ENCODE measurements around the gene RSPH1.

Gene RSPH1

DNA sequence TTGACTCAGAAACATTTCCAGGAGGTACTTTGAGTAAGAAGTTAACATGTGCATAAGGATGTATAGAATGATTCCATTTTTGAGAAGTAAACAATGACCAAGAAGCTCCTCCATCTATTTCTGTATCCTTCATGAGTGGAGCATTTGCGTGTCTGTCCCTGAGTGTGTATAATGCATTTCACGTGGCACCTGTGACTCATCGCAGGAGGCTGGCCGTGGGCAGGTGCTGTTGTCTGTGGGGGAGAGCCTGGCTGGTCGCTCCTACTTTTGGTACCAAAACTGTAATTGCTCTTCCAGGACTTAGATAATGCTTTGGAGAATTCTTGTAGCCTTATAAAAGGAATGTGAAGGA lies 34.1 kb upstream of the RSPH1 start:
- no peak for DNase-seq

DNA sequence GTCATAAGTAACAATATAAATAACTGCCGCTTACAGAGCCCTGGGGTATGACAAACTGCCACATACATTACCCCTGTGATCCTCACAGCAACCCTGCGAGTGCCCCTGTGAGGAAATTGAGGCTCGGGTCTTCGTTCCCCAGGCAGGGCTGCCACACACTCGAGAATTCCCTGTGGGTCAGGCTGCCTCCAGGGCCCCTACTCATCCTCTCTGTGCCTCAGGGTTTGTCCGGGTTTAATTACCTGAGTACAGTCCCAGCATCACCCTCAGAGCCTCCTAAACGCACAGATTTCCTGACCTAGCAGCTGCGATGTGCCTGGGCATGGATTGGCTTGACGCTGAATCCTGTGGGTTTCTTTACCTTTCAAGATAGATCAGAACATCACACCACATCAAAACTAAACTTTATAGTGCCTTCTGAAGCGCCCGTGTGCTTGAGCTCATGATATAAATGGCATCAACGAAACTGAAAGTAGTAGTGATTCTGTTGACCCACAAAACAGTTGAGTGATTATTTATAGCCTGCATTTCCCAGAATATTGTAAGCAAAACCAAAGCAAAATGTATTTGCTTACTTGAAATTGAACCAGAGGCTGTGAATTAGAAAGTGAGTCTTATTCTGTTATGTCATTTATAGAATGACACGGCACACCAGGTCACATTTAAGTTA lies 31.6 kb upstream of the RSPH1 start:
- DNase-seq: peak; percentile 83

DNA sequence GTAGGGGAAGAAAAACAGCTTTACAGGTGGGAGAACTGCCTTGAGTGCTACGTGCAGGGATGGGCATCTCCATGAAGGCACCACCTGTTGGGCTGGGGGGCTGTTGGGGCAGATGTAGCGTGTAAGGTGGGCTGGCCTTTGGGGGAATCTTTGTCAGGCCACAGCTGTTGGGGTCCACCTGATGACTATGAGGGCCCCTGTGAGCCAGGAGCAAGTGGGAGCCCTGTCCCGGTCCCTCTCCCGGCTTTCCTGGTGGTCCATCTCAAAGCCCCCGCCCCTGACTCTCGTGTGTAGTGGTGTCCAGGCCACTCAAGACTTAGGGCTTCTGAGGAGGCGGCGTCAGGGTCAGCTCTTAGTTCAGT lies 31.1 kb upstream of the RSPH1 start:
- no peak for DNase-seq

DNA sequence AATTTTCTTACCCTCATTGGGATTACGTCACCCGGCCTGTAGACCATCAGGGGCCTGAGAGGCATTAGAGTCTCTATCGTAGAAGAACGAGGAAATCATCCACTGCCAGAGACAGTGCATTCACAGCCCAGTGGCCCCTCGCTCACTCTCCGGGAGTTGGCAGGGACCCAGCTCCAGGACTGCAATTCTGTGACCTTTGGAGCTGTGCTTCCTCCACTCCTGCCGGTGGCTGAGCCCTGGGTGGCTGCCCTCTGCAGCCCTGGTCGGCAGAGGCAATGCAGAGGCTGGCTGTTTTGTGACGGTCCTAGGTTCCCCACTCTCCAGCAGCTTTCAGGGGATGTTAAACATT lies 30.3 kb upstream of the RSPH1 start:
- DNase-seq: no peak

DNA sequence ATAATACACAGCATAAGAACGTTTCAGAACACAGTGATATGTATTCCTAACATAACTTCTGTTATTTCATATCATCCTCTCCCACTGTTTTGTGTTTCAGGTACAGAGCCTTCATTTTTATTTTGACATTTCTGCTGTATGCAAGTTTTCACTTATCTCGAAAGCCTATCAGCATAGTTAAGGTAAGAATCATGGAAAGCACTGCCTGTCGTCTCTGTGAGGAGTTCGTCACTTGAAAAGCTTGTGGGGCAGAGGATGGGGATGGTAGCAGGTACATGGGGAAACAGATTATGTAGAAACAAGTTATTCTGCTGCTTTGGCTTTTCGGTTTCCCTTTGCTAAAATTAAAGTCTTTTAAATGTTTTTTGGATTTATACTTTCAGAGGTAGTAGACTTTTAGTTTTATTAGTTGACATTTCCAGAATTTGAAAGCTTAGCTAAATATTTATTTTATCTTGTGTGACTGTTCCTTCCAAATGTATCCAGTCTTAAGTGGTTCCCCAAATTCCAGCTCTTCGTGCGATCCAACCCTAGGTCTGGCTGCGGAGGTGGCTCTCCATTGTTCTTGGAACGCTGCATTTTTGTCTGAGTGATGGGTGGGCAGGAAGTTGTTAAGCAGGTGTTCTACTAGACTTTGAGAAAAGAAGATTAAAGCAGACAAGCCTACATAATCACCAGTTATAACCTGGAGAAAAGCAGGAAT lies 29.8 kb upstream of the RSPH1 start:
- DNase-seq: no peak

DNA sequence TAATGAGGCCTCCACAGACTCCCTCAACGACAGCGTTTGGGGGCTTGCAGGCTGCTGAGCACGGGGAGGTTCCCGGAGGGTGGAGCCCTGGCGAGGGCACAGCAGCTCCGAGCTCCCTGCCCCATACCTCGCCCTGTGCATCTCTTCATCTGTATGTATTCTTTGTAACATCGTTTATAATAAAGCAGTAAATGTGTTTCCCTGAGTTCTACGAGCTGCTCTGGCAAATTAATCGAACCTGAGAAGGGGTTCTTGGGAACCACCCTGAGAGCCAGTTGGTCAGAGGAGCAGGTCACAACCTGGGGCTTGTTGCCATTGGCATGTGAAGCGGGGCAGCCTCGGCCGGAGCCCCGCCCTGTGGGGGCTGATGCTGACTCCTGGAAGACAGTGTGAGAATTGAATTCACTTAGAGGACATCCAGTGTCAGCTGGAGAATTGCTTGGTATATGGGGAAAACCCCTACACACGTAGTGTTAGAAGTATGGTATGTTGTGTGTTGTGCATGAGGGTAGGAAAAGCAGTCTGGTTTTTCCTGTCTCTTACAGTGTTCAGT lies 29.1 kb upstream of the RSPH1 start:
- DNase-seq: no peak

DNA sequence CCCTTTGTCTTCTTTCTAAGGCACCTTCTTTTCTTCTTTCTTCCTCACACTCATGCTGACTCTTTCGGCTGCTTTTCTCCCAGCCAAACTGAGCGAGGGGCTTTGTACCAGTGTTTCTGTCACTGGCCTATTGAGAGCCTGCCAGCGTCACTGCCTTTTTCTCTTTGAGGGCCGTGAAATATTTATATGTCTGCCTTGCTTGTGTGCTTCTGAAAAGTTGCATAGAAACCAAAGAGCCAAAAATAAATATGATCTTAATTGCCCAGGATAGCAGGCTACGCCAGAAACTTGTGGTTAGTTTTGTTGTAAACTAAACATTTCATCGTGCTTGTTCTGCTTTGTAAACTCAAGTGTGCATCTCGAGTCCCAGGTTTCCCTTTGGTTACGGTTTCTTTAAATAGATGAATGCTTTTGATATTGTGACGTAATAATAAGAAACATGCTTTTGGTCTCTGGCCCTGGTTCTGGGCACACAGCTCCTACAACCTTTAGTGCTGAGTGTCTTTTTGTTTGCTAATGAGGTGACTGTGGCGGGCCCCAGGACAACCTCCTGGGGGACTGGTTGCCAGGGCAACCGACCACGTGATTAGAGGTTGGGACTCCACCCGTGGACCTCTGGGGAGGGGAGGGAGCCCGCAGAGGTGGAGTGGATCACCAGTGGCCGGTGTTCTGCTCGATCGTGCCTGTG lies 28.5 kb upstream of the RSPH1 start:
- DNase-seq: peak; percentile 73

DNA sequence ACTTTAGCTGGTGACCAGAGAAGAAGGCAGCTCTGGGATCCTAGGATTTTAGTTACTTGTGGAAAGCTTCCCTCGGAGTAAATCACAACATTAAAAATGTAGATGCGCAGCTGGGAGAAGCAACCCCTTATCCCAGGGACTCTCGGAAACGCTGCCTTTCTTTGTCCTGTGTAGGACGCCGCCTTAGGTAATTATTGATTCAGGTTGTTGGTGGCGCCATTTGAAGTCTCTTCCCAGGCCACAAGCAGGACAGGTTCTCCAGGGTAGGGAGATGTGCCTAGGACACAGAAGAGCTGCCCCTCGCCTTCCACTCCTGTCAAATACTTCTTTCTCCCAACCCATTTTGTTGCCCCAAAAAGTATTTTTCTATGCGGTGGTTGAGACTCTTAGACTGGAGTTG lies 27.9 kb upstream of the RSPH1 start:
- no peak for DNase-seq

DNA sequence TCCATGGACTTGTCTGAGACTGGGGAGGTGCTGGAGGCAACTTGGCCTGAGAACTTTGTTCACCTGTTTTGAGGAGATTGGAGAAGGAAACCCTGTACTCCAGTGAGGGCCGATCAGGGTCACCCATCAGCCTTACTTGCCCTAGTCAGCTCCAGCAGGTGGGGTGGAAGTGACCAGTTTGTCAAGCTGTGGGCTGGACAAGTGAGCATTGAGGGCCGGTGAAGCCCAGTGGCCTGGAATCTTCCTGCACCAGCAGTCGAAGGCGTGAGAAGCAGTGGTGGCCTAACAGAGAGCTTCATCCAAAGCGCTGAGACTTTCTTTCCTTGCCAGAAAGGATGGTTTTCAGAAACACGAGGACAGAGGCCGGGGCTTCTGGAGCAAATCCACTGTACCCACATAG lies 27.2 kb upstream of the RSPH1 start:
- DNase-seq: no peak

DNA sequence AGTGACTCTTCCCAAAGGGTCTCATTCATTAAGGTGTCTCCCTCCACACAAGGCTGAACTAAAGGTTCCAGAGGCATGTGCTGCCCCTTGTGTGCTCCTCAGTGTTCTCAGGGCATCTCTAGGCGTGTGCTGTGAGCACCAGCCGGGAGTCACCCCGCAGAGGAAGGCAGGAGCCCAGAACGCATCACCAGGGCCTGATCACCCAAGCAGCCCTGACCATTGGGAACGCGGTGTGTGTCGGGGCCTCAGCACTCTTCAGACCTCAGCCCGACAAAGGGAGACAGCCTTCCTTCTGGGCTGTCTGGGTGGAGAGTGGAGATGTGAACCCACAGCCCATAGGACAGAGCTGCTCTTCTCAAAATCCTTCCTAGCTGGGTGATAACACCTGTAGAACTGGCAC lies 26.7 kb upstream of the RSPH1 start:
- no peak for DNase-seq

DNA sequence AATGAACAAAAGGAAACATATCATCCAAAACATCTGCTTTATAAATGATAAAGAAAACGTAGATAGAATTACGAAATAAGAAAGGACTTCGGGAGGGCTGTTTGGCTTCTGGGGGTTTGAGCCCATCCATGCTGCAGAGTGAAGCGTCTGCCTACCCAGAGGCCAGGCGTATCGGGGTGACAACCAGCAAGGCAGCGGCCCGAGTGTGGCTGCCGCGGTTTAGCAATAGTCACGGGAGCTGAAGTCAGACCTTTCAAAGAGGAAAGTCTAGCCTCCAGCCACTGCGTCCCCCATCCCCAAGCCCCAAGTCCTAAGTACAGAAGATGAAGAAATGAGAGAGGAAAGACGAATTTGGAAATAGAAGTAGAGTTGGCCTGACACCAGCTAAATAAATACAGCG lies 26.2 kb upstream of the RSPH1 start:
- DNase-seq: no peak

DNA sequence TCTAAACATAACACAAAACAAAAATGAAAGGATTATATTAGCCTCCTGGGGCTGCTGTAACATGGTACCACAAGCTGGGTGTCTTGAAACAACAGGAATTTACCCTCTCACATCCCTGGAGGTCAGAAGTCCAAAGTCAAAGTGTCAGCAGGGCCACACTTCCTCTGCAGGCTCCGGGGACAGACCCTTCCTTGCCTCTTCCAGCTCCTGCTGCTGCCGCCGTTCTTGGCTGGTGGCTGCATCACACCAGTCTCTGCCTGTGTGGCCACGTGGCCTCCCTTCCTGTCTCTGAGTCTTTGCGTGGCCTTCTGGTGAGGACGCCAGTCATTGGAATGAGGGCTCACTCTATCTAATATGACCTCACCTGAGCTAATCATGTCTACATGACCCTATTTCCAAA lies 25.8 kb upstream of the RSPH1 start:
- no peak for DNase-seq

DNA sequence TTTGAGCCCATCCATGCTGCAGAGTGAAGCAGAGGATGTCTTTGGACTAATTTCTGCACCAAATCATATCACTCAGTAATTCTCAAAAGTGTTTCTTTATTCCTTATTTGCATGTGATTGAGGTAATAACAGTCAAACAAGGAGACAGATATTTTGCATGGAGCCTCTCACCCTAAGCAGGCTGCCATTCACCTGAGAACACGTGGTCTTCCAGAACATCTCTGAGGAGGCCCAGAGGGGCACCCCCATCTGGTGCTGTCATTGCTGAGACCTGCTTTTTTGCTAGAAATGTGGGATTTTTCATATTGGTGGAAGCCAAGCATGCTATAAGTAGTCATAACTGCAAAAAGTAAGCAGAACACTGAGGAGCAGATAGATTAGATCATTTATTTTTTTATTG lies 25.4 kb upstream of the RSPH1 start:
- DNase-seq: no peak

DNA sequence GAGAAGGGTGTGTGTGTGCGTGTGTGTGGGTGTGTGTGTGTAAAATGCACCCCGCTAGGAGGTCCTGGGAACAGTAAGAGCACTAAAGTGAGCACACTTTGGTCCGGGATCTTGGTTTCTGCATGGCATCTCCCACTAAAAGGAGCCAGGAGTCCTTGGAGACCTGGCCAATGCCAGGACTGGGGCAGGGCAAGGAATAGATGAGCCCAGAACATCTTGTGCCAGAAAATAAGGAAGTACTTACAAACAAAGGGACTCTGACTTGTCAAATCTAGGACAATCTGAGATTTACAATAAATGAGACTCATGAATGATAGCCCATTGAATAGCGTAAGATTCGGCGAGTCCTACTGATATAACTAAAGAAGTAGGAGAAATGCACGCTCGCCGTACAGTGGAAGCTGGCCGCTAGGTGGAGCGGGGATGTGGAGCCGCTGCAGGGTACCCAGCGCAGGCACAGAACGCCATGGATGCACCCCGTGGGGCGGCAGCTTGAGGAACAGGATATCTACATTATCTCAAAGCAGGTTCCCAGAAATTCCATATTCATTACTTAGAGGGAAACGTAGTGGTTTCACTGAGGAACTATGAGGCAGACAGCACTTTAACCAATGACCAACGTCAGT lies 24.7 kb upstream of the RSPH1 start:
- DNase-seq: no peak

DNA sequence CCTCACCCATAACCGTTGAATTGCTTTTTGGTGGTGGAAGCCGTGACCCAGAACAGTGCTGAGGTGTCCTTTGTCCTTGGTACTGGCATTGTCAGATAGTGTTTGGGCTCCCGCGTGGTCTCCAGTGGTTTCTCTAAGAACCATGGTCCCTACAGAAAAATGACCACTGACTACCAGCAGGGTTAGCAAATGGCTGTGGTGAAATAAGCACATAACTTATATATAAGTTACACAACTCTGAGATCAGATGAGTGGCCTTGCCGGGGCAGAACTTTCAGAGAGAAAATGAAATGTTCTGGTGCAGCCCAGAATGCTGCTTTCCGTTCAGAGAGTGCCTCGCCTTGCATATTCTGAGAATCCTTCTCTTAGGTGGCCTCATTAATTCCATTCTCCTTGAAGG lies 22.6 kb upstream of the RSPH1 start:
- DNase-seq: no peak

DNA sequence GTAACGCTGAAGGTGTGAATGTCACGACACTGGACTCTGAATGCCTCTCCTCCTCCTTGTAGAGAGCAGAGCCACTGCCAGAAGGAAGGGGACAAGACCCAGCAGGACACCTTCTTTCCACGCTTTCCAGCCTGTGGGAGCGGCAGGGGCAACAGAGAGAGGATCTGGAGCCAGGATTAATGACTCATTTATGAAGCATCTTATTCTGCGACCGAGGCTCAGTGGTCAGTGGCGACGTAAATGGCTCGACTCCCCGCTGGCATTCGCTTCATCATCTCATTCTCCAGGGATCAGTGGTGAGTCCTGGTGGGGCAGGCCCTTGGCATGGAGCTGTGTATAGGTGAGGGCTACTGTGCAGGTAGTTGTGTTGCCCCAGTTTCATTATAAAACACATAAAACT lies 22.2 kb upstream of the RSPH1 start:
- DNase-seq: no peak

DNA sequence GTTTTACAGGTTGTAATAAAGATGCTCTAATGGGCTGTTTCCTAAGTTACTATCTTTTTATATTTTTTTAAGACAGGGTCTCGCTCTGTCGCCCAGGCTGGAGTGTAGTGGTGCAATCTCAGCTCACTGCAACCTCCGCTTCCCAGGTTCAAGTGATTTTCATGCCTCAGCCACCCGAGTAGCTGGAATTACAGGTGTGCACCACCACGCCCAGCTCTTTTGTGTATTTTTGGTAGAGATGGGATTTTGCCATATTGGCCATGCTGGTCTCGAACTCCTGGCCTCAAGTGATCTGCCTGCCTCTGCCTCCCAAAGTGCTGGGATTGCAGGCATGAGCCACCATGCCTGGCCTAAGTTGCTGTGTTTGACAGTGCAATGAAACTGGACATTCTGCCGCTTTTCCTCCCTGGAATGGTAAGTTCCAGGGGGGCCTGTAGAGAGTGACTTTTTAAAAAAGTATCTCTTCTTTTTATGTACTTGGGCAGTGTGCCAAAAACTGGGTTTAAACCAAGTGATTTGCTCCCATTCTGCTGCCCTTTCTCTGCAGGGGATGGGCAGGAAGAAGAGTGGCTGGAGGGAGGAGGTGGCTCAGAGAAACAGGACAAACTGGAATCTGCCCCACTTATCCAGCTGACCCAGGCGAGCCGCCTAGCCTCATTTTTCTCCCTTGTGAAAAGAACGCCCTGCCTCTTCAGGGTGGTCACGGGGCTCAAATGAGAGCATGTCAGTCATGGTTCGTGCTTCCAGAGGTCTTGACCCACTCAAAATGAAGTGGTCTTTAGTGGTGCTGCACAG lies 19.9 kb upstream of the RSPH1 start:
- no peak for DNase-seq

DNA sequence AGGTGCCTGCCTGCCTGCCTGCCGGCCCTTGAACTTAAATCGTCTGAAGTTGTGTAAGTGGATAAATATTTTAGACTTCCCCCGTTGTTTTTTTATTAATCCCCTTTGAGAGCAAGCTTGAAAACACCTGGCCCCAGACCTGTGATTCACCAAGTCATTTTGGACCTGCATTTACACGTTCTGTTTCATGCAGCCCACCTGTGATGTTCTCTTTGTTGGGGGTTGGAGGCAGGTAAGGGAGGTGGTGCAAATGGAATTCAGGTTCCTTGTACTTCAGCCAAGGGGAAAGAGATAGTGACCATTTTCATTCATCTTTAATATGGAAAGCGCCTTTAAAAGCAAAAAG lies 18.8 kb upstream of the RSPH1 start:
- DNase-seq: no peak

DNA sequence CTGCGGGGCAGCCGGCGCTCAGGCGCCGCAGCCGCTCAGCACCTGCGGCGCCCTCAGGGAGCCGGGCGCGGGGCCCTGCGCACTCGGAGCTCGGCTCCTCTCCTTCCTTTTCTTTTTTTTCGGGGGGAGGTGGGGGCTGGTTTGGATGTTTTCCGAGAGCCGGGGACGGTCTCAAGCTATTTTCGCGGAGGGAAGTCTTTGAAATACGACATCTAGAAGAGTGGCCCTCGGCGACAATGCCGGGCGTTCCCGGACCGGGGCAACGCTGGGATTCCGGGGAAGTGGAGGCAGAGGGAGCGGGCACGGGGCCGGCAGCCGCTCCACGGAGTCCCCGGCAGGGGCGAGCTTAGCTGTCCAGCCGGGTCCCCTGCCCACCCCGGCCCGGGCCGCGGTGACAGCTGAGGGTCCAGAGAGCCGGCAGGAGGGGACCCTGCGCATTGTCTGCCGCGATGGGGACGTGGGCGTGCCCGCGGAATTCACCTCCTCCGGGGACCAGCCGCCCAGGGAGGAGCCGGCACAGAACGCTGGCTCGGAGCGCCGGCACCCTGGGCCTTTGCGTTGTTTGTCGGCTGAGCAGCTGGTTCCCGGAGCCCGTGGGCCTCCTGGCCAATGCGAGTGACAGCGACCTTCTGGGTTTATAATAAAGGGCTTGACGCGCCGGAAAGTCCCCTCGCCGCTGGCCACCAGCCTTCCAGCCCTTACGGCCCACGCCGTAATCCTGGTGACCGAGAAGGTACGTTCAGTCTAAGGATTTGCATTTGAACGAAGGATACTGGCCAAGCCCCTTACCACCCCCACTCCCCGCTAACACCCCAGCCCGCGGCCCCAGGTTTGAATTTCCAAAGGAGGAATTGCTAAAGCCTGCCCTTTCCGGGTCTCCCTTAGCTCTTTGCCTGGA lies 18.2 kb upstream of the RSPH1 start:
- DNase-seq: peak; percentile 63

DNA sequence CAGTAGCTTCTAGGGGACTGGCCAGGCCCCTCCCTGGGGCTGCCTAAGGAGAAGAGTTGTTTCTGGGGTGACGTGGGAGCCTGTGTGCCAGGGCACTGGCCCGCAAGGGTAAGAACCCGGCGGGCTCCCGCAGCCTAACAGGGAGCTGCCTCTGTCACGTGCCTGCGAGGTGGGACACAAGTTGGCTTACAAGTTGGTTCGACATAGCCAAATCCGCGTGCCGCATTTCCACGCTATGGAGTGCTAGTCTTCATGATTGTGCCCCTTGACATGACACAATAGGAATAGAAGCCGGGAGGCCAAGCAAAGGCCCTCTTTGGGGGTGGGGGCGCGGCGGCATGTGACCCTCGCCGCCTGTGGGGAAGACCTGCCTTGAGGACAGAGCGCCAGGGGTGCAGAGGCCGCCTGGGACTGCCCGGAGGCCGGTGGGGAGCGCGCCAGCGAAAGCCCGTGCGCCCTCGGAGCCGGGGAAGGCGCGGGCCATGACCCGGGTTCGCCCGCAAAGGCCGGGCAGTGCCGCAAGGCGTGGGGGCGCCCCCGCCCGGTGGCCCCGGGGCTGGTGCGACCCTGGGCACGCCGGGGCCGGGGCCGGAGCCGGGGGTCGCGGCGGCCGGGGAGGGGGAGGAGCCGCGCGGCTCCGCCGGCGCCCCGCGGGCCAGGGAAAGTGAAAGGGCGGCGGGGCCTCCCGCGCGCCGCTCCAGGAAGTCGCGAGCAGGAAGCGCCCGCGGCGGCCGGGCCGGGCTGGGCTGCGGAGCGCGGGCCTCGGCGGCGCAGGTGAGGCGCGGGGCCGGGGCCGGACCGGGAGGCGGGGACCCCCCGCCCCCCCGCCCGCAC lies 17.3 kb upstream of the RSPH1 start, which contains the start of gene SLC37A1:
SLC37A1 (plus strand) TSS at position 702 of the 834 bp plus-strand sequence. CDS start 4,603 bp downstream, outside the sequence.
- DNase-seq: peak; percentile 40
